ENCODE results near the gene DDTL.
A peak's percentile ranks its signal among the peaks of the same experiment; 100 is the strongest.
"Not testable (repeated sequence)": the region's sequence is repeated elsewhere in the genome, so short reads cannot be mapped to it uniquely, and the experiment has no call there.

Gene DDTL

GRCh38 chr22:23966568-23966967, at the start of gene DDTL:
TSS of gene DDTL (plus strand) at chr22:23966888. CDS start at chr22:23966915, 27 bp downstream.
- not testable (repeated sequence) for DNase-seq (ENCODE audit: low read depth in 2 of 2)

GRCh38 chr22:23920267-23920611, 46.4 kb upstream of the DDTL start:
- DNase-seq (ENCODE audit: low read depth in 2 of 2), result not testable (repeated sequence)

DNA sequence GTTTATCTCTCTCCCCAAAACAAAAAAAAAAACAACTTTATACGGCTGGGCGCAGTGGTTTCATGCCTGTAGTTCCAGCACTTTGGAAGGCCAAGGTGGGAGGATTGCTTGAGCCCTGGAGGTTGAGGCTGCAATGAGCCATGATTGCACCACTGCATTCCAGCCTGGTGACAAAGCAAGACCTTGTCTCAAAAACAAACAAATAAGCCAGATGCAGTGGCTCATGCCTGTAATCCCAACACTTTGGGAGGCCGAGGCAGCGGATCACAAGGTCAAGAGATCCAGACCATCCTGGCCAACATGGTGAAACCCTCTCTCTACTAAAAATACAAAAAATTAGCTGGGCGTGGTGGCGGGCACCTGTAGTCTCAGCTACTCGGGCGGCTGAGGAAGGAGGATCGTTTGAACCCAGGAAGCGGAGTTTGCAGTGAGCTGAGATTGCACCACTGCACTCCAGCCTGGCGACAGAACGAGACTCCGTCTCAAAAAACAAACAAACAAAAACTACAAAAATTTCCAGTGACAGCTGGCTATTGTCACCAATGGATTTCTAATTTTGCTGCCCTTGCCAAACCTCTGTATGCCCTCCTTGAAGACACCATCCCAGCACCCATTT, 45.0 kb upstream of the DDTL start:
- not testable (repeated sequence) for DNase-seq (ENCODE audit: low read depth in 2 of 2)

- no peak for DNase-seq (ENCODE audit: low read depth in 2 of 2)
These were observed 43.8 kb upstream of the DDTL start for GRCh38 chr22:23922921-23923320.

GRCh38 chr22:23925020-23925606, 41.6 kb upstream of the DDTL start:
- DNase-seq (ENCODE audit: low read depth in 2 of 2), result no peak

DNA sequence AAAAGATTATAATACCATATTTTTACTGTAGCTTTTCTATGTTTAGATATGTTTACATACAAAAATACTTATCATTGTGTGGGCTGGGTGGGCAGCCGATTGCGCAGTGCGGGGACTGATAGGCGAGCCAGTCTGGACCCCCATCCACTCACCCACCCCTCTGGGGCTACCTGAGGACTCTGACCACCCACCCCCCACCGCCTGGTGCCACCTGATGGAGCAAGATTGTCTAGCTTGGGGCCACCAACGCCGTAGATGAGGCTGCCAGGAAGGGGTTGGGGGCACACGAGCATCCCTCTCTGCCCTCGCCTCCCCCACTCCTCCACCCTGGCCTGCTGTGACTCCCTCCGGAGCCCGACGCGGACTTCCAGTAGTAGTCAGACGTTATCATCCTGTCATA, 40.1 kb upstream of the DDTL start:
- no peak for DNase-seq (ENCODE audit: low read depth in 2 of 2)

DNA sequence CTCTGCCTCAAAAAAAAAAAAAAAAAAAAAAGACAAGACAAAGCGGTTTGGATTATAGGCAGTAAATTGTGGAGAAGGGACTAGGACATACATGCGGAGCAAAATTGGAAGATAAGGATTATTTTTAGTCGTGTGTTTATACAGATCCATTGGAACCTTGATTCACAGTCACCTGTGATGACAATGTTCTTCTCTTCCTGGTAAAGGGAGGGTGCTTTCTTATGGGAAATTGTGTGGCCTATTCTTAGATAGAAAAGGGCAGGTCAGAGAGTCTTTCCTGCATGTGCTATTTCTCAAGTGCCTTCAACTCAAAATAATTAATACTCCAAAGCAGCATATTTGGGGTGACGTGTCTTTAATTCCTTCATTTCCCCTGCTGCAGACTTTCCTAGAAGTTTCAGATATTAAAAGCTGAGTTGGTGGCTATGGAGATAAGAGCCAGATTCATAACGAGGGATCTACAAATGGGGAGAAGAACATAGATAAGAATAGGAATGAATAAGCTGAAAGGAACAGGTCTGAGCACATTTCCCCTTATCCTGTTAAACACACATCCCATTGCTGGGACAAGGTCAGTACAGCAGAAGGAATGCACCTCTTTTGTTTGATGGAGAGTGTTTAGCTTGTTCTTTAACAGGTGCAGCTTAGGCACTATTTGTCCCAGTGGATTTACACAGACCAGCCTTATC, 28.2 kb upstream of the DDTL start:
- no peak for DNase-seq (ENCODE audit: low read depth in 2 of 2)

DNA sequence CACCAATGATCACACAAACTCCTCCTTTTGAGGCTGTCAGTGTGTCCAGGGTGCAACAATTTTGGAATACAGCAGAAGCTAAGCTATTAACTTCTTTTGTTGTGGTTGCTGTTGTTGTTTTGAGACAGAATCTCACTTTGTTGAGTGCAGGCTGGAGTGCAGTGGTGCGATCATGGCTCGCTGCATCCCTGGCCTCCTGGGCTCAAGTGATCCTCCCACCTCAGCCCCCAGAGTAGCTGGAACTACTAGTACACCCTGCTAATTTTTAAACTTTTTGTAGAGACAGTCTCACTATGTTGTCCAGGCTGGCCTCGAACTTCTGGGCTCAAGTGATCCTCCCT, 27.7 kb upstream of the DDTL start:
- no peak for DNase-seq (ENCODE audit: low read depth in 2 of 2)

GRCh38 chr22:23940166-23940565, 26.5 kb upstream of the DDTL start:
- not testable (repeated sequence) for DNase-seq (ENCODE audit: low read depth in 2 of 2)

GRCh38 chr22:23947391-23947790, 19.3 kb upstream of the DDTL start:
- DNase-seq (ENCODE audit: low read depth in 2 of 2), result not testable (repeated sequence)

GRCh38 chr22:23949764-23950163, 16.9 kb upstream of the DDTL start:
- not testable (repeated sequence) for DNase-seq (ENCODE audit: low read depth in 2 of 2)

- not testable (repeated sequence) for DNase-seq (ENCODE audit: low read depth in 2 of 2)
These were observed 15.3 kb upstream of the DDTL start for GRCh38 chr22:23951383-23951782.

- DNase-seq (ENCODE audit: low read depth in 2 of 2), result not testable (repeated sequence)
These were observed 13.8 kb upstream of the DDTL start for GRCh38 chr22:23952794-23953405.

DNA sequence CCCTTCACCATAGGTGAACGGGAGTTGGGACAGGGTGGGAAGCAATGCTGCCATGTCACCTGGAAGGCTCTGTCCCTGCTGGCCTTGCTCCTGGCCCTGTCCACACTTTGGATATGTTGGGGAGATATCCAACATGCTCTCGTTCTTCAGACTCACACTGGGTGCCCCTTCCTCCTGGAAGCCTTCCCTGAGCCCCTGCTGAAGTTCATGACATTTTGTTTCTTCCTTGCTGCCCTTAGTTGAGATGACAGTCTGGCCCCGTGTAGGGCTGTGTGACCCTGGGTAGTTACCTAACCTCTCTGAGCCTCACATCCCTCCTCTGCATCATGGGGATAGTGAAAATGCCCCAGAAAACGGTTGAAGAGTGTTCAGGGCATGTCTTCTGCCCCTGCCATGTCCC, 13.2 kb upstream of the DDTL start:
- not testable (repeated sequence) for DNase-seq (ENCODE audit: low read depth in 2 of 2)

GRCh38 chr22:23954193-23954990, 12.3 kb upstream of the DDTL start:
- DNase-seq (ENCODE audit: low read depth in 2 of 2), result not testable (repeated sequence)

GRCh38 chr22:23954991-23955305, 11.7 kb upstream of the DDTL start:
- not testable (repeated sequence) for DNase-seq (ENCODE audit: low read depth in 2 of 2)

- DNase-seq (ENCODE audit: low read depth in 2 of 2), result not testable (repeated sequence)
These were observed 10.8 kb upstream of the DDTL start for GRCh38 chr22:23955886-23956285.

DNA sequence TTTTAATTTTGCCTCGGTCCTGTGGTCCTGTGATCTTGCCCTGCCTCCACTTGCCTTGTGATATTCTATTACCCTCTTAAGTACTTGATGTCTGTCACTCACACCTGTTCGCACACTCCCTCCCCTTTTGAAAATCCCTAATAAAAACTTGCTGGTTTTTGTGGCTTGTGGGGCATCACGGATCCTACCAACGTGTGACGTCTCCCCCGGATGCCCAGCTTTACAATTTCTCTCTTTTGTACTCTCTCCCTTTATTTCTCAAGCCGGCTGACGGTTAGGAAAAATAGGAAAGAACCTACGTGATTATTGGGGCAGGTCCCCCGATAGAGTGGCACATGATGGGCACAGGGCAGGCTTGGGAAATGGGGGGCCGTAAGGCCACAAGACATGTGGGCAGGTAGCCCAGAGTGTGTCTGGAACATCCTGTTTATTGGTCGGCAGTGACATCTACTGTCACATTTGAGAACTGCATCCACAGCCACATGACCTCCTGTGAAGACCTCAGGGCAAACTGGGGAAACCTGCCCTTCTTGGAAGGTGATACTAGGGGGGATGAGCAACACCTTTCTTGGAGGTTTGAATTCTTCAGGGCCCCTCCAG, 10.3 kb upstream of the DDTL start:
- DNase-seq (ENCODE audit: low read depth in 2 of 2), result peak; percentile 42 to 63

- DNase-seq (ENCODE audit: low read depth in 2 of 2), result not testable (repeated sequence)
These were observed 5.5 kb upstream of the DDTL start, which contains the start of gene GSTT2B for GRCh38 chr22:23961084-23961771. TSS of gene GSTT2B (minus strand) at chr22:23961195. CDS start at chr22:23961131, 64 bp downstream.

- not testable (repeated sequence) for DNase-seq (ENCODE audit: low read depth in 2 of 2)
These were observed 594 bp upstream of the DDTL start for GRCh38 chr22:23966094-23966493.

GRCh38 chr22:23969071-23969470, 2.4 kb downstream of the DDTL start:
- no peak for DNase-seq (ENCODE audit: low read depth in 2 of 2)
